ENCODE measurements around the gene REPIN1.

Gene REPIN1

DNA sequence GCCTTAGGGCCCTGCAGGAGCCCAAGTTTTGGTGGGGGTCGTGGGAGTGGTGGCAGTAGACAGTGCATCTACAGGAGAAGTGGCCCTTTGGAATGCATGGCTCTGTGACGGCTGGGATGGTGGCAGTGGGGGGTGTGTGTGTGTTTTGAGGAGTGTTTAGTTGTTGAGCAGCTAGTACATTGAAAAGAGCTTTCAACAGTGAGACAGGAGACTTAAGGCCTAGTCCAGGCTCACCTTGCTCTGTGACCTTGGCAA lies 37.6 kb downstream of the REPIN1 start:
- Histone ChIP-seq H3K9me3 (ENCODE audit: insufficient read depth, low read depth, low read length) (no peaks in the 10 kb centered on the region), H3K27me3 (ENCODE audit: insufficient read depth, low read length) (no peaks in the 10 kb centered on the region), H3K4me1 (ENCODE audit: insufficient read depth, low read length) (peaks cover 44% of the 10 kb centered on the region), H3K27ac (ENCODE audit: low read length) (peak overlapping the region; percentile 44), H3K9ac (ENCODE audit: low read depth, low read length) (peak overlapping the region; percentile 77; the same call in 1 of the 2 replicates), H3K36me3 (ENCODE audit: insufficient read depth, low read depth, low read length) (peaks cover 29% of the 10 kb centered on the region), H3K4me3 (ENCODE audit: low read length) (peak overlapping the region; percentile 79)

DNA sequence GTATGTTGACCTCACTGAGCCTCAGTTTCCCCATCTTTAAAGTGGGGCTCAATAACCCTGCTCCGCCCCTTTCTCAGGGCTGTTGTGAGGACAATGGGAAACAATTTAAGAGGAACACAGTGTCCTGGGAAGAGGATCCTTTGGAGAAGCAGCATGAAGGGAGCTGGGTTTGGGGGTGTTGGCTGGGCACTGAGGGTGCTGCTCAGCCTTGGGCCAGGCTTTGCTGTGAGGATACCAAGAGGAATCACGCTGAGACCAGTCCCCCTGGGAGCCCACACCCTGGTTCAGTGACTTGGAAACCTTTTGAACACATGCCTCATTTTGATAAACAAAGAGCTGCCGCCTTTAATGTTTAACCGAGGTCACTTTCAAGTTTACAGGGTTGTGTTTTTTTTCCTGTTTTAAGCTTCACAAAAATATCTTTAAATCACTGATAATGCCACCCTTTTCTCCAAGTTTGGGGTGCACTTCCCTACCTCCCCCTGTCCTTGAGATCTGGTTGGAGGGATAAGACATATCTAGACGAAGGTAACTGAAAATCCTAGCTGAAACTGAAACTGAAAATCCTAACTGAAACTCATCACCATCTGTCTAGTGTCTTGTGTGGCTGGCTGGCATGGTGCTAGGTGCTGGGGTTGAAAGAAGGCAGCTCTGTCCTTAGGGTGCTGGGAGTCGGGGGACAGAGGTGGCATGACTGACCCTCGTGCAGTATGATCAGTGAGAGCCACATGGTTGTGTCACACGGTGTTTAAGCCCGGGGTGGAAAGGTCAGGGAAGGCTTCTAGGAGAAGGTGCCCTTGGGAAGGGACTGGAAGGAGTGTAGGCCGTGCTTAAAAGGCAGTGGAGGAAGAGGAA lies 38.2 kb downstream of the REPIN1 start:
- no peaks in the 10 kb centered on the region for H3K27me3 ChIP-seq (ENCODE audit: insufficient read depth, low read length)
- H3K4me1 ChIP-seq (ENCODE audit: insufficient read depth, low read length) = peaks cover 38% of the 10 kb centered on the region
- H3K27ac ChIP-seq (ENCODE audit: low read length) = peak overlapping the region; percentile 44
- H3K9ac ChIP-seq (ENCODE audit: low read depth, low read length) = peak overlapping the region; percentile 77; the same call in 1 of the 2 replicates
- no peaks in the 10 kb centered on the region for H3K9me3 ChIP-seq (ENCODE audit: insufficient read depth, low read depth, low read length)
- peak overlapping the region; percentile 79 for H3K4me3 ChIP-seq (ENCODE audit: low read length)
- peaks cover 34% of the 10 kb centered on the region for H3K36me3 ChIP-seq (ENCODE audit: insufficient read depth, low read depth, low read length)

DNA sequence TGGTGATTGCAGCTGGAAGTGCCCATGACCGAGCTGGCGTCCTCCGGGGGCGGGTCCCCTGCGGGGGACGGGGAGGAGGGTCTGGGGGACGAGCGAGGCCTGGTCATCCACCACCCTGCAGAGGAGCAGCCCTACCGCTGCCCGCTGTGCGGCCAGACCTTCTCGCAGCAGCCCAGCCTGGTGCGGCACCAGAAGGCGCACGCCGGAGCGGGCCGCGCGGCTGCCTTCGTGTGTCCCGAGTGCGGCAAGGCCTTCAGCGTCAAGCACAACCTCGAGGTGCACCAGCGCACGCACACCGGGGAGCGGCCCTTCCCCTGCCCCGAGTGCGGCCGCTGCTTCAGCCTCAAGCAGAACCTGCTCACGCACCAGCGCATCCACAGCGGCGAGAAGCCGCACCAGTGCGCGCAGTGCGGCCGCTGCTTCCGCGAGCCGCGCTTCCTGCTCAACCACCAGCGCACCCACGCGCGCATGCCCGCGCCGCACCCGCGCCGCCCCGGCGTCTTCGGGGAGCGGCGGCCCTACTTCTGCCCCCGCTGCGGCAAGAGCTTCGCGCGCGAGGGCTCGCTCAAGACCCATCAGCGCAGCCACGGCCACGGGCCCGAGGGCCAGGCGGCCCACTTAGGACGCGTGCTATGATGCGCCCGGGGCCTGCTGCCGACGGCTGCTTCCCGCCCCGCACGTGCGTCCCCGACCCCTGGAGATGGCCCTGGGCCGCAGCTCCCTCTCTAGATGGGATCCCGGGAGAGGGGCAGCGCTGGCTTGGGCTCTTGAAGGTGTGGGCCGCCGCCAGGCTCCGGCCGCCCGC lies 39.2 kb downstream of the REPIN1 start:
- Histone ChIP-seq H3K9ac (ENCODE audit: low read depth, low read length) (no peak overlapping the region), H3K9me3 (ENCODE audit: insufficient read depth, low read depth, low read length) (no peaks in the 10 kb centered on the region), H3K4me3 (ENCODE audit: low read length) (no peak overlapping the region), H3K4me1 (ENCODE audit: insufficient read depth, low read length) (peaks cover 31% of the 10 kb centered on the region), H3K27ac (ENCODE audit: low read length) (no peak overlapping the region), H3K27me3 (ENCODE audit: insufficient read depth, low read length) (no peaks in the 10 kb centered on the region), H3K36me3 (ENCODE audit: insufficient read depth, low read depth, low read length) (peaks cover 36% of the 10 kb centered on the region)

DNA sequence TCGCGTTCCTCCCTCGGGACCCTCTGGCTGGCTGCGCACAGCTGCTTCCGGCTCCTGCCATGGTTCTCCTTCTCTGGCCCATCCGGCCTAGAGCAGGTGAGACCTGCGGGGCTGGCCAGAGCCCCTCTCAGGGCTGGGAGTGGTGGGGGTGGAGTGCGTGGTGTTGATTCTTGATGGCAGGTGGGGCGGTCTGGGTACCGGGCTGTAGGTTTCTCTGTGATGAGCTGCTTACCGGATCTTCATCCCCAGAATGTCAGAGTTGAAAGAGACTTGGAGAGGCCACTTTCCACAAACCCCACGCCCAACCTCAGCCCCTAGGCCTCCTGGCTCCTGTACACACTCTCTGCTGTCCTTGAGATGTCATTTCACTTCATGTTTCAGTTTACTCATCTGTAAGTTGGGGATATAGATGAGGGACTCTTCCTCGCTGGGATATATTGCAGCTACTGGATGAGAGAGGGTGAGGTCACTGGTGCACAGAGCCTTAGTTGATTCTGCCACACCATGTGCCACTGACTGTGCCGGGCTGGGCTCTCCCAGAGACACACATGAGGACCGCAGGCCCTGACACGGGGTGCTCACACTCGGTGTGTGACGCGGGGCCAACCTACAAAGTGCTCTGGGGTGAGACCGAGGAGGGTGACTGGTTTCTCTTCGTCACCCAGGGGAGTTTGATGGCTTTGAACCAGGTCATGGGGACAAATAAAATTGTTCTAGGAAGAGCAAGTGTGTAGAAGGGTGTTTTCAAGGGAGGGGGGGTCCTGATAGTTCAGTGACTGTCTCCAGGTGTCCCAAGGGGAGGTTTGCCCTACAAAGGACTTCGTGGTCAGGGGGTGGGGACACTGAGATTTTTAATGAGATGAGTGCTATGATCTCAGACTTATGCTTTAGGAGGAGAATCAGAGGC lies 40.0 kb downstream of the REPIN1 start:
- Histone ChIP-seq H3K9ac (ENCODE audit: low read depth, low read length) (no peak overlapping the region), H3K9me3 (ENCODE audit: insufficient read depth, low read depth, low read length) (no peaks in the 10 kb centered on the region), H3K27me3 (ENCODE audit: insufficient read depth, low read length) (no peaks in the 10 kb centered on the region), H3K4me3 (ENCODE audit: low read length) (no peak overlapping the region), H3K4me1 (ENCODE audit: insufficient read depth, low read length) (peaks cover 23% of the 10 kb centered on the region; the same call in 1 of the 2 replicates), H3K36me3 (ENCODE audit: insufficient read depth, low read depth, low read length) (peaks cover 36% of the 10 kb centered on the region), H3K27ac (ENCODE audit: low read length) (no peak overlapping the region)

DNA sequence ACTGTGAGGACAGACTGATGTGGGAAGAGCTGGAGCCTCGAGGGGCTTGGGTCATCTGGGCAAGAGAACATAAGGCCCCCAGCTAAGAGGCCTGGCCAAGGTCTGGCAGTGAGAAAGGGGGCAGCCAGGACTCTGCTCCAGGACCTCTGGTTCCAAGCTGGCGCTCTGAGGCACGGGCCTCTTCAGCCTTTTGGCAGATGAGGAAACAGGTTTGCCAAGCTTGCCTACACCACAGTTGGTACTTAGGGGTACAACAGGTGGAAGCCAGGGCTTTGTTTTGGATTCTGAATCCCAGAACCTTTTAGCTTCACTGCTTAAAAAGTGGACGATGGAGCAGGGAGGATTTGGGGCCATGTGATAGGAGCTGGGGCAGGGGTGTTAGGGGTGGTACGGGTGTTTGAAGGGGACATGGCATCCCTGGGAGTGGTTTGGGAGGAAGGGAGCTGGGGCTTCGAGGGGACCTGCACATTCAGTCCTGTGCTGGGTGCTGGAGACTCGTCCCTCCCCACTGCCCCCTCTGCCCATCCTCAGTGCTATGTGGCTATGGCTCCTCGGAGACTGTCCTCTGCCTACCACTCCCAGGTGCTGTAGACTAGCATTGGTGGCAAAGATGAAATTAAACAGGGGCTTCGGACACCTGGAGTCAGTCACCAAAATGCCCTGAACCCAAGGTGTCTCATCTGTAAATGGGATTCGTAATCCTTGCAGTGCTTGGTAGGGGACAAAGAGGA lies 40.8 kb downstream of the REPIN1 start:
- peaks cover 14% of the 10 kb centered on the region; the same call in 1 of the 2 replicates for H3K4me1 ChIP-seq (ENCODE audit: insufficient read depth, low read length)

DNA sequence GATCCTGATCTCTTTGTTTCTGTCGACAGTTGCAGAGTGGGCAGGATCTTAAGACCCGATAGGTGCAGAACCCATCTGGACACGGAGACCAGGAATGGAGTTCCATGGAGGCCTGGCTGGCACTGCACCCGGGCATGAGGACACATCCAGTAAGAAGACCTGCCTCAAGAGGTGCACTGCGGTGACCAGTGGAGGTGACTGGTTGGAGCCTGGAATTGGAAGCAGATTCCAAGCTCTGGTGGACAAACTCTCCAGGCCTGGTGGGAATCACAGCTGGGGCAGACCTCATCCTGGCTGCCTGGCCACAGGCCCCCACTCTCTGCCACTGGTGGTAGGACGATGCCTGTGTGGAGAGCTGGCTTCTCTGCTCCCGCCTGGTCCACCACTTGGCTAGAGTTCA lies 41.5 kb downstream of the REPIN1 start:
- Histone ChIP-seq H3K9ac (ENCODE audit: low read depth, low read length) (no peak overlapping the region), H3K36me3 (ENCODE audit: insufficient read depth, low read depth, low read length) (peaks cover 36% of the 10 kb centered on the region), H3K27ac (ENCODE audit: low read length) (no peak overlapping the region), H3K9me3 (ENCODE audit: insufficient read depth, low read depth, low read length) (no peaks in the 10 kb centered on the region), H3K4me1 (ENCODE audit: insufficient read depth, low read length) (peaks cover 12% of the 10 kb centered on the region; the same call in 1 of the 2 replicates), H3K4me3 (ENCODE audit: low read length) (no peak overlapping the region), H3K27me3 (ENCODE audit: insufficient read depth, low read length) (no peaks in the 10 kb centered on the region)

More for the DNA sequence above, 40.8 kb downstream of the REPIN1 start:
- H3K27me3 ChIP-seq (ENCODE audit: insufficient read depth, low read length) = no peaks in the 10 kb centered on the region
- H3K36me3 ChIP-seq (ENCODE audit: insufficient read depth, low read depth, low read length) = peaks cover 36% of the 10 kb centered on the region
- H3K4me3 ChIP-seq (ENCODE audit: low read length) = no peak overlapping the region
- H3K9ac ChIP-seq (ENCODE audit: low read depth, low read length) = no peak overlapping the region
- no peak overlapping the region for H3K27ac ChIP-seq (ENCODE audit: low read length)
- no peaks in the 10 kb centered on the region for H3K9me3 ChIP-seq (ENCODE audit: insufficient read depth, low read depth, low read length)

DNA sequence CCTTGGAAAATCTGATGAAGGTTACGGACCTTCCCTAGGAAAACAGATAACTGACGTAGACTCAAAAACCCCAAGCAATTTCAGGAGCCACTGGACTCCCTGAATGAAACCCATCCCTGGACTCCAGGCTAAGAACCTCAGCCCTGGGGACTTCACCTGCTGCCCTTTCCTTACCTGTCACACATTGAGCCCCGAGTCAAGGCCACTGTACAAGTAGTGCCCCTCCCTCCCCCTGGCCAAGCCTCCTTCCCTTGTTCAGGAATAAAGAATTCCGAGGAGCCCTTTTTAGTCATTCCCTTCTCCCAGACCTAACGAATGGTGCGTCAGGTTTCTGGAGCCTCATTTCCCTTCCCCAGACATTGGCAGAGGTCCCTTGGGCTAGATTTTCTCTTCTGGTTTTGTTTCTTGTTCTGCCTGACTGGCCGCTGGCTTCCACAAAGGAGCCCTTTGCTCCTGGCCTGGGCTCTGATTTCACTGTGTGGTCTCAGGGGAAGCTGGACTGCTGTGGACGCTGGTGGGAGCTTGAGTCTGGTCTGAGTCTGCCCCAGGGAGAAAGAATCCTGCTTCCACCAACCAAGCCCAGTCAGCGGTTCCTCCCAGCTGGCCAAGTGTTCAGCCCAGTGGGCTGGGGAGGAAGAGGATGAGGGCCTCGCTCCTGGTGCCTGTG lies 42.2 kb downstream of the REPIN1 start:
- peaks cover 36% of the 10 kb centered on the region for H3K36me3 ChIP-seq (ENCODE audit: insufficient read depth, low read depth, low read length)
- H3K27ac ChIP-seq (ENCODE audit: low read length) = no peak overlapping the region
- no peaks in the 10 kb centered on the region for H3K9me3 ChIP-seq (ENCODE audit: insufficient read depth, low read depth, low read length)
- no peak overlapping the region for H3K9ac ChIP-seq (ENCODE audit: low read depth, low read length)
- no peaks in the 10 kb centered on the region for H3K27me3 ChIP-seq (ENCODE audit: insufficient read depth, low read length)
- H3K4me3 ChIP-seq (ENCODE audit: low read length) = no peak overlapping the region
- peaks cover 12% of the 10 kb centered on the region; the same call in 1 of the 2 replicates for H3K4me1 ChIP-seq (ENCODE audit: insufficient read depth, low read length)

DNA sequence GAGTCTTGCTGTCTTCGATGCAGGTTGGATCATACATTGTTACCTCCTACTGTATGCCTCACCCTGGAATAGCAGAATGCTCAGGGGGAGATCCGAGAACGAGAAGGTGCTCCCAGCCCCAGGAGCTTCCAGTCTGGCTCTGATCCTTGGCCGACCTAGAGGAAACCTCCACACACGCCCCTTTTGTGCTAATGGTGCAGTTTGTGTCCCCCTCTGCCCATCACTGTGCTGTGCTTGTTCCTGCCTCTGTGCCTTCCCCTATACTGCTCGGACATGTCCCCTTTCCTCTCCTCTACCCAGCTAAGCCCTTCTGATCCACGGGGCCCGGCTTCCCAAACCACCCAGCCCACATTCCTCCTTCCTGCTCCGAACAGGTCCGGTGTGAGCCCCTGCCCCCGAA lies 43.0 kb downstream of the REPIN1 start:
- H3K36me3 ChIP-seq (ENCODE audit: insufficient read depth, low read depth, low read length) = peaks cover 36% of the 10 kb centered on the region
- H3K27ac ChIP-seq (ENCODE audit: low read length) = no peak overlapping the region
- no peaks in the 10 kb centered on the region for H3K27me3 ChIP-seq (ENCODE audit: insufficient read depth, low read length)
- no peak overlapping the region for H3K9ac ChIP-seq (ENCODE audit: low read depth, low read length)
- no peak overlapping the region for H3K4me3 ChIP-seq (ENCODE audit: low read length)
- H3K9me3 ChIP-seq (ENCODE audit: insufficient read depth, low read depth, low read length) = no peaks in the 10 kb centered on the region
- peaks cover 8% of the 10 kb centered on the region; the same call in 1 of the 2 replicates for H3K4me1 ChIP-seq (ENCODE audit: insufficient read depth, low read length)

DNA sequence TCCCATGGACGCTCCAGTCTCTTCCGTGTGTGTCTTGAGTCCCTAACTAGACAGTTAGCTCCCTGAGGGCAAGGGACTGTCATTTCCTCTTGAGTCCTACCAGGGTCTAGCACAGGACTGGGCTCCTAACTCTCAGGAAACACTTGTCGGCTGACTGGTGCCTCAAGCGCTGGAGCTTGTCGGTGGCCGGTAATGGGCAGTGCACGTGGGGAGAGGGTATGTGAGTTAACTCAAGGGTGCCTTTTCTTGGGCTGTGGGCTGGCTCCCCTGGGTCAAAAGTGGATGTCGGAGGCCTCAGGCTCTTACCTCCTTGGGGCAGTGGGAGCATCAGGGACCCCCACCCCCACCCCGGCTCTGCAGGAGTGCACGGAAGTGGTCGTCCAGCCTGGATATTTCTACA lies 43.4 kb downstream of the REPIN1 start:
- peaks cover 4% of the 10 kb centered on the region; the same call in 1 of the 2 replicates for H3K4me1 ChIP-seq (ENCODE audit: insufficient read depth, low read length)
- no peak overlapping the region for H3K9ac ChIP-seq (ENCODE audit: low read depth, low read length)
- no peak overlapping the region for H3K4me3 ChIP-seq (ENCODE audit: low read length)
- no peak overlapping the region for H3K27ac ChIP-seq (ENCODE audit: low read length)
- peaks cover 36% of the 10 kb centered on the region for H3K36me3 ChIP-seq (ENCODE audit: insufficient read depth, low read depth, low read length)
- H3K27me3 ChIP-seq (ENCODE audit: insufficient read depth, low read length) = no peaks in the 10 kb centered on the region
- H3K9me3 ChIP-seq (ENCODE audit: insufficient read depth, low read depth, low read length) = no peaks in the 10 kb centered on the region

DNA sequence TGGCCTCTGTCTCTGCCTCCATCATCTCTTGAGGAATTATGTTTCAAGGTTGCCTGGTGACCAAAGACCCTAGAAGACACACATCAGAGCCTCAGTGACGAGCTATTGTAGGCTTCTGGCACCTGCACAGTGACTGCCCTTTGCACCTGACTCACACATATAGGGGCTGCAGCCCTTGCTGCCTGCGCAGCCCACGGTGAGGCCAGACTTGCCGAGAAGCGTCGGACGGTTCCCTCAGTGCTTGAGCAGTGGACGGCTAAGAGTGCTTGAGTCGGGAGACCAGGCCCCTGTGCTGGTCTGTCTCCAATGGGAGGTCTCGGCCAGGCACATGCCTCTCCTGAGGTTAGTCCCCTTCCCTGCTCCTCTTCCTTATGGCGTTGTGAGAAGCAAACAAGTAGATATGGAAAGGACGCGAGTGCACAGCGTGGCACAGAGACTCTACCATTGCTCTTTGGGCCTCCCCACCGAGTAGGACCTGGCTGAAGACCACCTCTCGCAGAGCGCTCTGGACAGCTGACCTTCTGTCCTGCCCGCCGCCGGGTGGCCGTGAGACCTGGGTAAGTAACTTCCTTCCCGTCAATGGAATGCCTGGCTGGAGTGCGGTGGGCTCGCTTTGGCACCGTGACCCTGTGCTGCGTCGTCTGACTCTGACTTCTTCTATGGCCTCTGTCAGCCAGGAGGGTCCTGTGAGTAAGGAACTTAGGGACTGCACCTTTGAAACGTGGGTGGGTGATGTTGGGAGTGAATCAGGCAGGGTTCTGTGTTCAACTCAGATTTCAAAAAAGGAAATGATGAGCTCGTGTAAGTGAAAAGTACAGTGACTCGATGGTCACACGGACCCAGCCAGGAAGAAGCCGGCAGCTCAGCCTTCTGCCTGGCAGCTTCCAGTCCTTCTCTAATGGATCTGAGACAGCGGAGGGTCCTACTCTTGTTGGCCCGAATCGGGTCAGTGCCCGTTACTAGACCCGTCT lies 44.2 kb downstream of the REPIN1 start:
- H3K27ac ChIP-seq (ENCODE audit: low read length) = no peak overlapping the region
- no peaks in the 10 kb centered on the region for H3K27me3 ChIP-seq (ENCODE audit: insufficient read depth, low read length)
- peaks cover 36% of the 10 kb centered on the region for H3K36me3 ChIP-seq (ENCODE audit: insufficient read depth, low read depth, low read length)
- H3K9ac ChIP-seq (ENCODE audit: low read depth, low read length) = no peak overlapping the region
- H3K4me3 ChIP-seq (ENCODE audit: low read length) = no peak overlapping the region
- H3K4me1 ChIP-seq (ENCODE audit: insufficient read depth, low read length) = 0 out of 2 replicates have a peak, but pooled peaks cover 3% of the 10 kb centered on the region
- no peaks in the 10 kb centered on the region for H3K9me3 ChIP-seq (ENCODE audit: insufficient read depth, low read depth, low read length)

Data from iPS-20b (cell line).